H9 (cell line): ENCODE measurements around the gene RASL10A. TPM values are rescaled to one million over a fixed set of nuclear protein-coding genes. Genes with fewer than 3 reads are reported as not detected.

ENCODE experiments used
- DNase-seq: peaks from one replicate; pipeline ENCODE4 v3.0.0-alpha.2; 2017
- H2AFZ ChIP-seq: one replicate; pipeline ENCODE4 v1.6.1; 2013; ENCODE audit warnings: mild to moderate bottlenecking, low read length, control low read depth, moderate library complexity
- H2AK5ac ChIP-seq: 2 replicates; pipeline ENCODE4 v1.6.1; 2013; ENCODE audit warnings: low read length, control low read depth, mixed read lengths; ENCODE audit not compliant: insufficient read length
- H2BK120ac ChIP-seq: one replicate; pipeline ENCODE4 v1.6.1; 2013; ENCODE audit warnings: low read depth, mild to moderate bottlenecking, low read length, control low read depth, inconsistent platforms; ENCODE audit not compliant: poor library complexity, severe bottlenecking
- H2BK12ac ChIP-seq: 2 replicates; pipeline ENCODE4 v1.6.1; 2013; ENCODE audit warnings: low read length, control low read depth, mixed read lengths, low read depth; ENCODE audit not compliant: insufficient read length
- H2BK15ac ChIP-seq: 2 replicates; pipeline ENCODE4 v1.6.1; 2013; ENCODE audit warnings: low read depth, low read length, control low read depth
- H2BK20ac ChIP-seq: one replicate; pipeline ENCODE4 v1.6.1; 2013; ENCODE audit warnings: low read depth, mild to moderate bottlenecking, low read length, control low read depth, inconsistent platforms; ENCODE audit not compliant: poor library complexity, severe bottlenecking
- H2BK5ac ChIP-seq: 2 replicates; pipeline ENCODE4 v1.6.1; 2013; ENCODE audit warnings: low read length, control low read depth, mixed read lengths; ENCODE audit not compliant: insufficient read length
- H3K14ac ChIP-seq: 2 replicates; pipeline ENCODE4 v1.6.1; 2013; ENCODE audit warnings: low read length, control low read depth; ENCODE audit not compliant: insufficient read depth
- H3K18ac ChIP-seq: 2 replicates; pipeline ENCODE4 v1.6.1; 2013; ENCODE audit warnings: low read depth, mild to moderate bottlenecking, mixed read lengths, low read length, control low read depth; ENCODE audit not compliant: insufficient read length
- H3K23ac ChIP-seq: 2 replicates; pipeline ENCODE4 v1.6.1; 2013; ENCODE audit warnings: low read length, control low read depth, mixed read lengths, low read depth; ENCODE audit not compliant: insufficient read length
- H3K23me2 ChIP-seq: 2 replicates; pipeline ENCODE4 v1.6.1; 2013; ENCODE audit warnings: low read depth, mild to moderate bottlenecking, mixed read lengths, low read length, control low read depth; ENCODE audit not compliant: insufficient read length, poor library complexity, severe bottlenecking
- H3K27ac ChIP-seq: 2 replicates; pipeline ENCODE4 v1.5.1; 2013; ENCODE audit warnings: low read length, control low read depth, mixed read lengths, low read depth; ENCODE audit not compliant: insufficient read length
- H3K27me3 ChIP-seq: 2 replicates; pipeline ENCODE4 v1.6.1; 2013; ENCODE audit warnings: low read length, control low read depth, inconsistent platforms; ENCODE audit not compliant: insufficient read depth
- H3K4ac ChIP-seq: 2 replicates; pipeline ENCODE4 v1.6.1; 2013; ENCODE audit warnings: low read depth, mild to moderate bottlenecking, control low read depth, inconsistent platforms, low read length, moderate library complexity
- H3K4me1 ChIP-seq: 2 replicates; pipeline ENCODE4 v1.6.1; 2013; ENCODE audit warnings: low read length, control low read depth, inconsistent platforms; ENCODE audit not compliant: insufficient read depth
- H3K4me2 ChIP-seq: 2 replicates; pipeline ENCODE4 v1.6.1; 2013; ENCODE audit warnings: low read length, control low read depth, mixed read lengths; ENCODE audit not compliant: insufficient read length, insufficient read depth
- H3K56ac ChIP-seq: 2 replicates; pipeline ENCODE4 v1.6.1; 2013; ENCODE audit warnings: low read depth, mild to moderate bottlenecking, mixed read lengths, low read length, control low read depth; ENCODE audit not compliant: insufficient read length
- H3K79me1 ChIP-seq: 2 replicates; pipeline ENCODE4 v1.6.1; 2013; ENCODE audit warnings: low read depth, mild to moderate bottlenecking, moderate library complexity, low read length, control low read depth, inconsistent platforms; ENCODE audit not compliant: insufficient read depth, poor library complexity, severe bottlenecking
- H3K79me2 ChIP-seq: 2 replicates; pipeline ENCODE4 v1.6.1; 2013; ENCODE audit warnings: low read length, control low read depth, inconsistent platforms; ENCODE audit not compliant: insufficient read depth
- H3K9ac ChIP-seq: 2 replicates; pipeline ENCODE4 v1.6.1; 2013; ENCODE audit warnings: low read length, control low read depth, mixed read lengths; ENCODE audit not compliant: insufficient read length; ENCODE audit errors: extremely low read depth
- H3K9me3 ChIP-seq: one replicate; pipeline ENCODE4 v1.6.1; 2013; ENCODE audit warnings: low read depth, low read length, inconsistent platforms; ENCODE audit not compliant: control insufficient read depth
- H3T11ph ChIP-seq: one replicate; pipeline ENCODE4 v1.6.1; 2013; ENCODE audit warnings: mild to moderate bottlenecking, low read length, control low read depth, inconsistent platforms
- H4K20me1 ChIP-seq: one replicate; pipeline ENCODE4 v1.6.1; 2013; ENCODE audit not compliant: control insufficient read depth, insufficient read length, insufficient read depth
- H4K5ac ChIP-seq: 2 replicates; pipeline ENCODE4 v1.6.1; 2013; ENCODE audit warnings: low read depth, mild to moderate bottlenecking, mixed read lengths, low read length, control low read depth; ENCODE audit not compliant: insufficient read length
- H4K8ac ChIP-seq: replicated peaks from 2 replicates; pipeline ENCODE4 v1.6.1; 2013; ENCODE audit warnings: low read length, control low read depth, mixed read lengths, low read depth; ENCODE audit not compliant: insufficient read length
- H4K91ac ChIP-seq: 2 replicates; pipeline ENCODE4 v1.6.1; 2013; ENCODE audit warnings: low read depth, mild to moderate bottlenecking, moderate library complexity, mixed read lengths, low read length, control low read depth; ENCODE audit not compliant: insufficient read length
- H3K27ac Mint-ChIP-seq, 3 experiments: 2 replicates in 2 of 3; 3 replicates in 1 of 3; pipeline ENCODE4 v1.8.0; 2020 to 2021; ENCODE audit warnings: mixed read lengths in 3 of 3, mild to moderate bottlenecking in 1 of 3, moderate library complexity in 1 of 3
- H3K27me3 Mint-ChIP-seq: 2 replicates; pipeline ENCODE4 v1.8.0; 2021; ENCODE audit warnings: low read depth, mild to moderate bottlenecking, moderate library complexity, mixed read lengths
- H3K36me3 Mint-ChIP-seq, 3 experiments: 2 replicates in 2 of 3; 3 replicates in 1 of 3; pipeline ENCODE4 v1.8.0; 2020 to 2021; ENCODE audit warnings: low read depth in 3 of 3, mixed read lengths in 3 of 3; ENCODE audit not compliant: insufficient read depth in 1 of 3
- H3K4me1 Mint-ChIP-seq, 2 experiments: 2 replicates each; pipeline ENCODE4 v1.8.0; 2020; ENCODE audit warnings: mixed read lengths in 2 of 2
- H3K4me3 Mint-ChIP-seq, 2 experiments: 2 replicates in 1 of 2; 3 replicates in 1 of 2; pipeline ENCODE4 v1.8.0; 2020 to 2021; ENCODE audit warnings: mild to moderate bottlenecking in 2 of 2, mixed read lengths in 2 of 2, moderate library complexity in 1 of 2
- H3K9me3 Mint-ChIP-seq, 2 experiments: 2 replicates in 1 of 2; 3 replicates in 1 of 2; pipeline ENCODE4 v1.8.0; 2020; ENCODE audit warnings: mild to moderate bottlenecking in 2 of 2, mixed read lengths in 2 of 2, moderate library complexity in 1 of 2
- WGBS: extraction: QIAGEN DNeasy Blood & Tissue Kit; methylation state at CpG from one replicate; pipeline ENCODE4 v1.1.7; 2013; ENCODE audit warnings: missing lambda C conversion rate, low lambda C conversion rate, mixed read lengths; ENCODE audit not compliant: insufficient read length; ENCODE audit errors: extremely low coverage; 5-methylcytosine and 5-hydroxymethylcytosine counted together
- total RNA-seq: library from RNA; stranded (reverse); gene quantifications from 2 replicates; pipeline ENCODE4 v1.2.1, GENCODE V29; 2021
- TF ChIP-seq, protein P1 (sequence below): fragments of 200-600 bp; sonication (generic); conservative IDR thresholded peaks from 3 replicates; pipeline ENCODE4 v1.8.0; 2021; ENCODE audit warnings: antibody characterized with exemption, mild to moderate bottlenecking

The RASL10A gene
- total RNA-seq, 1 experiment from 2014 or later, result 0.90 TPM

DNA sequence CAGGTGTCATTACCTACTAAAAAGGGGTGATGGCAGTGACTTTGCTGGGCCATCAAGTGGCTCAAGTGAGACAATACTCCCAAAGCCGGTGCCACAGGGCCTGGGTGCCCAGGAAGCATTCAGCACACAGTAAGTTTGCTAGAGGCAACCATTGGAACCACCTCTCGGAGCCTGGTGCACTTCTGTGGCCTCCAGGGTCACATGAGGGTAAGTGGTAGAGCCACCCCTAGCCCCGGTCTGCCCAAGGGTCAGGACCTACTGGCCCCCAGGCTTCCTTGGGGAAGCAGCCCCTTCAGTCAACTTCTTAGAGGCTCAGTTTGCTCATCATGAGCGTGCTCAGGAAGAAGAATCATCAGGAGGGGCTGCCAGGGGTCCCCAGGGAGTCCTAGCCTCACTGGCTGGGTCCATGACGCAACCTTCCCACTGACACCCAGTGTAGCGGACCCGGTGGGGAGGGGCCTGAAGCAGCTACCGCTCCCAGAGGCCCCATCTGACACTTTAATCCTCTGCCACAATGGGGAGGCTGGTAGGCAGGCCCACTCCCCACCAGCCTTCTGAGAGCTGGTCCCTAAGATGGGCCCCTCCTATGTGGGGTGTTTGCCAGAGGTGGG is 17.5 kb upstream of the RASL10A start:
- no peak overlapping the region for H3K4me2 ChIP-seq
- no peak overlapping the region for H2AK5ac ChIP-seq
- no peak overlapping the region for H2BK5ac ChIP-seq
- peaks cover 3% of the 10 kb centered on the region for H4K20me1 ChIP-seq
- H3K4me1 Mint-ChIP-seq, result peaks cover 2 to 3% of the 10 kb centered on the region in 2 experiments; a peak in 2 of 4 replicates
- H4K91ac ChIP-seq, result no peak overlapping the region
- no peak overlapping the region for H4K8ac ChIP-seq
- H3K23me2 ChIP-seq, result no peaks in the 10 kb centered on the region
- no peak overlapping the region for H2BK120ac ChIP-seq
- H3K4ac ChIP-seq, result no peak overlapping the region
- H2BK15ac ChIP-seq, result no peak overlapping the region
- peaks cover 12 to 54% (median 40%) of the 10 kb centered on the region in 3 experiments for H3K36me3 Mint-ChIP-seq
- H3K9ac ChIP-seq, result no peak overlapping the region
- no peaks in the 10 kb centered on the region for H3K79me2 ChIP-seq
- H3K27ac ChIP-seq, result no peak overlapping the region
- no CpG with 5 or more reads among the region's 8 CpGs for WGBS
- H3K27ac Mint-ChIP-seq, result no peak overlapping the region
- H4K5ac ChIP-seq, result no peak overlapping the region
- H3K14ac ChIP-seq, result no peak overlapping the region
- H2BK12ac ChIP-seq, result no peak overlapping the region
- no peak overlapping the region for H3K18ac ChIP-seq
- no peaks in the 10 kb centered on the region for H3K79me1 ChIP-seq
- no peak overlapping the region for H2BK20ac ChIP-seq
- no peak overlapping the region for H3K23ac ChIP-seq
- DNase-seq, result no peak
- H3K4me3 Mint-ChIP-seq, result no peak overlapping the region
- H3T11ph ChIP-seq, result no peak overlapping the region
- H2AFZ ChIP-seq, result no peak overlapping the region
- no peaks in the 10 kb centered on the region for H3K27me3 ChIP-seq
- no peaks in the 10 kb centered on the region for H3K9me3 Mint-ChIP-seq
- H3K4me1 ChIP-seq, result no peaks in the 10 kb centered on the region
- no peaks in the 10 kb centered on the region for H3K27me3 Mint-ChIP-seq
- TF ChIP-seq, protein P1, sequence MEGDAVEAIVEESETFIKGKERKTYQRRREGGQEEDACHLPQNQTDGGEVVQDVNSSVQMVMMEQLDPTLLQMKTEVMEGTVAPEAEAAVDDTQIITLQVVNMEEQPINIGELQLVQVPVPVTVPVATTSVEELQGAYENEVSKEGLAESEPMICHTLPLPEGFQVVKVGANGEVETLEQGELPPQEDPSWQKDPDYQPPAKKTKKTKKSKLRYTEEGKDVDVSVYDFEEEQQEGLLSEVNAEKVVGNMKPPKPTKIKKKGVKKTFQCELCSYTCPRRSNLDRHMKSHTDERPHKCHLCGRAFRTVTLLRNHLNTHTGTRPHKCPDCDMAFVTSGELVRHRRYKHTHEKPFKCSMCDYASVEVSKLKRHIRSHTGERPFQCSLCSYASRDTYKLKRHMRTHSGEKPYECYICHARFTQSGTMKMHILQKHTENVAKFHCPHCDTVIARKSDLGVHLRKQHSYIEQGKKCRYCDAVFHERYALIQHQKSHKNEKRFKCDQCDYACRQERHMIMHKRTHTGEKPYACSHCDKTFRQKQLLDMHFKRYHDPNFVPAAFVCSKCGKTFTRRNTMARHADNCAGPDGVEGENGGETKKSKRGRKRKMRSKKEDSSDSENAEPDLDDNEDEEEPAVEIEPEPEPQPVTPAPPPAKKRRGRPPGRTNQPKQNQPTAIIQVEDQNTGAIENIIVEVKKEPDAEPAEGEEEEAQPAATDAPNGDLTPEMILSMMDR, result no peak
- no peak overlapping the region for H3K56ac ChIP-seq
- no peaks in the 10 kb centered on the region for H3K9me3 ChIP-seq
